Inflammatory macrophage treated with lipopolysaccharide for 1 hour (primary cell): ENCODE data around the gene HK3.

Source experiments
- DNase-seq, 2 donors: peaks; one replicate each; pipeline ENCODE4 v3.0.0-alpha.2; 2020 to 2022

HK3 gene

GRCh38 chr5:176899296-176899891 lies at the start of gene HK3:
Gene HK3 (minus strand): TSS chr5:176899346. CDS start chr5:176896159, 3,187 bp downstream.
- peak; percentile 80 for DNase-seq

DNA sequence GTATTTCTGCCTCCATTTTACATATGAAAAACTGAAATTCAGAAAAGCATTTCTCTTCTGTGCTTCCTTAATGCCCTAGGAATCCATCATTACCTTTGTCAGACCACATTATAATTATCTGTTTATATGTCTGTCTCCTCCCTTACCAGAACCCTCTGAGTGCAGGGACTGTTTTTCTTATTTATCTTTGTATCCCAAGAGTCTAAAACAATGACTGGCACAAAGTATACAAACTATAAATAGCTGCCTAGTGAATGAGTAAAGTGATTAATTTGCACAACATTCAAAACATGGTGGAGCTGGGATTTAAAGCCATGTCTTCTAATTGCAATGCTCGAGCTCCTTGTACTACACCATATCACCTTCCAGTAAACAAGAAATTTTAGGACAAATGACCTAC lies 49.3 kb upstream of the HK3 start:
- DNase-seq: no peak

GRCh38 chr5:176947847-176948246 lies 48.7 kb upstream of the HK3 start:
- DNase-seq: no peak

GRCh38 chr5:176944268-176944667 lies 45.1 kb upstream of the HK3 start:
- no peak for DNase-seq

- DNase-seq: no peak
Observed at GRCh38 chr5:176943816-176944215, 44.7 kb upstream of the HK3 start.

DNA sequence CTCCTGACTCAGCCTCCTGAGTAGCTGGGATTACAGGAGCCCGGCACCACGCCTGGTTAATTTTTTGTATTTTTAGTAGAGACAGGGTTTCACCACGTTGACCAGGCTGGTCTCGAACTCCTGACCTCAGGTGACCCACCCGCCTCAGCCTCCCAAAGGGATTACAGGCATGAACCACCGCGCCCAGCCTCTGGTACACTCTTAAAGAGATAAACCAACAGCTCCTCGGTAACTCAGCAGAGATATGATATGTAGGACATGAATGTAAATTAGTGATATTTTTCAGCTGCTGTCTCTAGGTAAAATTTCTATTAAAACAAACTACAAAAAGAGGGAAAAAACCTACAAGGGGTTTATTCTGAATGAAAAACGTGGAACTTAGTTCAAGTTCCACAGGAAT lies 42.8 kb upstream of the HK3 start:
- DNase-seq: no peak

DNA sequence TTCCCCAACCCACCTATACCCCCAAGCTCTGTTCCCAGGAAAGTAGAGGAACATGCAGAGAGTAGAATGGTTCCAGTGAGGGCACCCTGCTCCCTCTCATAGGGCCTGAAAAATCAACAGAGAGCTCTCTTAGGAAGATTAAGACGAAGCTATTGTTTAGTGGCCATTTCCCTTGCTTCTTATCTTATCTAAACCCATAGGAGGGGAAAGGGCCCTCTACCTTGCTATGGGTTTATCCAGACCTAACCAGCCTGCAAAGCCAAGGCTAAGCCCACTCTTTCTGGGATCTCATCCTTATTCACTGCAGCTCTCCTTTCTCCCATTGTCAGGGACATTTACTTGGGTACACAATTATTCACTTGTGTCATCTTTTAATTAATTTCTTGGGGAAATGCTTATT lies 39.3 kb upstream of the HK3 start:
- no peak for DNase-seq

- DNase-seq: peak; percentile 18 to 20
Observed at GRCh38 chr5:176935017-176935416, 35.9 kb upstream of the HK3 start.

GRCh38 chr5:176934309-176934930 lies 35.3 kb upstream of the HK3 start:
- no peak for DNase-seq

- no peak for DNase-seq
Observed at GRCh38 chr5:176929654-176930053, 30.5 kb upstream of the HK3 start.

DNA sequence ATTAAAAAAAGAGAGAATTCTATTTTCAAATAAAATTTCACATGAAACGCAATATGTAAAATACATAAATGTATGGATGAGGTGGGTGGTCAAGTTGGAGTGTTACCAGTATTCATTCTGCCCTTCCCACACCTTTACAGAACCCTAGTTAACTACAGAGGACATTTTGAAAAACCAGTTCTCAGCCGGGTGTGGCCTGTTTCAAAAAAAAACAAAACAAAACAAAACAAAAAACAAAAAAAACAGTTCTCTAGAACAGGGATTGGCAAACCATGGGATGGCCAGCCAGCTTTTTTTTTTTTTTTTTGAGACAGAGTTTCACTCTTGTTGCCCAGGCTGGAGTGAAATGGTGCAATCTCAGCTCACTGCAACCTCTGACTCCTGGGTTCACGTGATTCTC lies 28.4 kb upstream of the HK3 start:
- DNase-seq: peak; percentile 9 to 18

- DNase-seq: no peak
Observed at GRCh38 chr5:176922817-176923216, 23.7 kb upstream of the HK3 start.

DNA sequence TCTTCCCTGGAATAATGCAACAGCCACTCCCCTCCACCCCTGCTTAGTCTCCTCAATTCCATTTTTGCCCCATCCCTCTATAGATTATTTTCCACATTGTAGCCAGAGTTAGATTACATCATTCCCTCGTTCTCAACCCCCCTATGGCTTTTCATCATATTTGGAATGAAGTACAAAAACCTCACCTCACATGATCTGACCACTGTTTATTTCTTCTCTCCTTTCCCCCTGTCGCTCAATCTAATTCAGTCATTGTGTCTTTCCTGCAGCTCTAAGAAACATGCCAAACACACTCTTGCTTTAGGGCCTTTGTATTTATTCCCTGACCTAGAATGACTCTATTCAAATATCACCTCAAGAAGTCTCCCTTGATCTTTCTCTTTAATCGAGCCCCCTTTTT lies 22.6 kb upstream of the HK3 start:
- DNase-seq: no peak

GRCh38 chr5:176918613-176919012 lies 19.5 kb upstream of the HK3 start:
- DNase-seq: no peak

DNA sequence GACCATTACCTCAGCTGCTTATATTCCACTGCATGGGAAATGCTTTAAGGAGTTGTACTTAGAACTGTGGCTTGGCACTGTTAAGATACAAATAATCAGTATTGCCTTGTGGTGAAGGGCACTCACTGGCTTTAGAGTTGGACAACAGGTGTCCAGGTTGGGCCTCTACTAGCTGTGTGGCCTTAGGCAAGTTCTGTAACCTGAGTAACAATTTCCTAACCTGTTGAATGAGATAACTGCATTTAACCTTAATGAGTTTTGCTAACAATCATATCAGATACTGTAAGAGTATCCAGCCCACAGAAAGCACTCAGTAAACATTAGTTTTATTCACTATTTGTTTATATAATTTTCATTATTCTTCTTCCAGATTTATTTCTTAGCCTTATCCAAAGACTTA lies 17.2 kb upstream of the HK3 start:
- no peak for DNase-seq

- no peak for DNase-seq
Observed at GRCh38 chr5:176915906-176916305, 16.8 kb upstream of the HK3 start.

DNA sequence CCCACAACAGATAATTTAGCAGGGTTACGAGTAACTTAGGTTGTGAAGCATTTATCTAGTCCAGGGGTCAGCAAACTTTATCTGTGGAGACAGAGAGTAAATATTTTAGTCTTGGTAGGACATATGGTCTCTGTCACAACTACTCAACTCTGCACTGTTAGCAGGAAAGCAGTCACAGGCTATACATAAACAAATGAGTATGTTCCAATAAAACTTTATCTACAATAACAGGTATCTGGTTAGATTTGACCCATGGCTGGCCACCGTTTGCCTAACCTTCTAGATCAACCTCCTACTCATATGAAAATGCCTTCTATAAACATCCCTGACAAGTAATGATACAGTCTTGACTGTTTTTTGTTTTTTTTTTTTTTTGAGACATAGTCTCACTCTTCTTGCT lies 13.0 kb upstream of the HK3 start:
- no peak for DNase-seq

DNA sequence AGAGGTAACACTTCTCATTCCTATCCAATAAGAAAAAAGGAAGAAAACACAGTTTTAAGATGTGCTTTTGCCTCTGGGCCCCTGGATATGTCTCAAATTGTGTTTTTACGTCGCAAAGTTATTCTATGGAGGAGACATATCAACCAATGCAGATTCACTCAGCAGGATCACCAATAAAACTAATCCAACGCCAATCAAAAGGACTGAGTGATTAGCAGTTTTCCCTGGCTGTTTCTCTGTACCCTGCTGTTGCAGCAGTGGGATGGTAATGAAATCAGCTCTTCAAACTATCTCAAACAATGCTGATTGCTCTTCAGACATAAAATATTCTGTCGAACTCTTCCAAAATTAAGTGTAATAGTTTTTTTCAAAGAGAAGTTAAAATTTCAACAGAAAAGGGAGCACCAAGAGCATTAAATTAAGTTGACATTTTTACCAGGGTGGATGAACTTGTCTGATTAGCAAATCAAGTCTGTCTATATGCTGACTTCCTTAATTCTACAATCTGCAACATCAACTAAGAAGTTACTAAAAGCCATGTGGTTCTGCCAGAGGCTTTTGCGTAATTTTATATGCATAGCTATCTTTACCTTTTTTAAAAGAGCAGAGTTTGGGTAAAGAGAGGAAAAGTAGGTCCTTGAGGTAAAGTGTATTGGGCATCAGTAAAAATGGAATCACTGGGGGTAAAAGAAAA lies 9.7 kb upstream of the HK3 start:
- DNase-seq: peak; percentile 60 to 66

- DNase-seq: no peak
Observed at GRCh38 chr5:176906796-176907195, 7.7 kb upstream of the HK3 start.

DNA sequence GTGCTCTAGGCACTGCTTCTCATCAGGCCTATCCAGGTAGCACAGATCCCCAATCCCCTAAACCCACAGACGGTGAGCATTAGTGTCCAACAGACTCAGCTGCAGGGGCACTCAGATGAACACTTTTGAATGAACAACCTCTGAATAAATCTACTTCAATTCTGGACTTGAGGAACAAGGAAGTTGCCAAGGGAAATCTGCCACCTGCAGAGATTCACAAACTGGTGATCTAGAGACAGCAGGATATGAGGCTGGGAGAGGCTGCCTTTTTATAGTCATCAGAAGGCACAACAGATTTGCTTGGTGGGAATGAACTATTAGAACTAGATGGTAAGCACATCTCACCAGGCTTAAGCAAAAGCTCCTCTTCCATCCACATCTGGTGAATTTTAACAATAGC lies 7.0 kb upstream of the HK3 start:
- no peak for DNase-seq

DNA sequence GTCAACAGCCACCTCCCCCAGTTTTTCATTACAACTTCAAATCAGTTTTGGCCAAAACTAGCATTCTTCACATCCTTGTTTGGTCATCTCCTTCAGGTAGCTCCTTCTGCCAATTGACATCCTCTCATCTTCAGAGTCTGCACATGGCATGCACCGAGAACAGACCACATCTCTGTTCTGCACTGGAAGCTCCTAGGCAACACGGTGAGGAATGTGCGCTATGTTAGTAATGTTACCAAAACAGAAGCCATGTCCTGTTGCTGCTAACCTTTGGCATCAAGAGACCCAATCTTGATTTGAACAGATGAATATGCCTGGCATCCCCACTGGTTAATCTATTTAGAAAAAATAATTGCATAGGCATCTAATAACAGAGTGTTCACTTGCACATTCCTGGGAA lies 5.1 kb upstream of the HK3 start:
- DNase-seq: no peak

- peak; percentile 75 to 89 for DNase-seq
Observed at GRCh38 chr5:176902911-176903664, 3.9 kb upstream of the HK3 start.

GRCh38 chr5:176902102-176902814 lies 3.1 kb upstream of the HK3 start:
- no peak for DNase-seq
